ENCODE results near the gene C7orf25. TPM values are rescaled to one million over a fixed set of nuclear protein-coding genes. Genes with fewer than 3 reads are reported as not detected.

C7orf25 gene
- total RNA-seq, result 1 to 10 TPM; 3.5 to 7.1 (median 5.8) TPM

GRCh38 chr7:42911454-42912447, at the start of gene C7orf25:
C7orf25 (minus strand) TSS chr7:42912070; CDS start chr7:42910900, 1,170 bp downstream.
- peaks cover 20% of the 10 kb centered on the region for H3K4me1 ChIP-seq
- 2% methylated on average over 22 of the region's 95 CpGs for WGBS
- TF ChIP-seq EP300 (IDR thresholded peaks at IDR 0.05) (no peak), POLR2A (IDR thresholded peaks at IDR 0.05) (peak in 1 of 2 donors; percentile 23), POLR2AphosphoS5 (IDR thresholded peaks at IDR 0.05) (peak in 2 of 3 donors; percentile 57 to 90)

GRCh38 chr7:42961170-42961569, 49.3 kb upstream of the C7orf25 start:
- TF ChIP-seq CTCF (IDR thresholded peaks at IDR 0.05), result no peak
- H3K27ac ChIP-seq, result no peak overlapping the region
- 61% methylated on average over 2 of the region's 2 CpGs for WGBS
- no peaks in the 10 kb centered on the region for H3K4me1 ChIP-seq
- no peak for DNase-seq (ENCODE audit: low spot score in 2 of 2)
- peaks cover 6% of the 10 kb centered on the region for H3K27me3 ChIP-seq
- H3K9me3 ChIP-seq, result no peaks in the 10 kb centered on the region
- H3K4me3 ChIP-seq, result no peak overlapping the region
- no peaks in the 10 kb centered on the region for H3K36me3 ChIP-seq

More at GRCh38 chr7:42911454-42912447, at the start of gene C7orf25:
- Histone ChIP-seq H3K27ac (peak within 1 kb of the TSS; percentile 80), H3K36me3 (peaks cover 10% of the 10 kb centered on the region), H3K4me3 (peak within 1 kb of the TSS; percentile 92), H3K27me3 (no peaks in the 10 kb centered on the region), H3K9me3 (no peaks in the 10 kb centered on the region)
- peak; percentile 98 for DNase-seq (ENCODE audit: low spot score in 2 of 2)

- Histone ChIP-seq H3K4me1 (no peaks in the 10 kb centered on the region), H3K36me3 (no peaks in the 10 kb centered on the region), H3K27me3 (peaks cover 6% of the 10 kb centered on the region), H3K9me3 (no peaks in the 10 kb centered on the region), H3K4me3 (no peak overlapping the region), H3K27ac (no peak overlapping the region)
- 70% methylated on average over 2 of the region's 2 CpGs for WGBS
- DNase-seq (ENCODE audit: low spot score in 2 of 2), result no peak
- TF ChIP-seq CTCF (IDR thresholded peaks at IDR 0.05) (no peak), EP300 (IDR thresholded peaks at IDR 0.05) (no peak)
Measured at GRCh38 chr7:42960762-42961161, 48.9 kb upstream of the C7orf25 start.

DNA sequence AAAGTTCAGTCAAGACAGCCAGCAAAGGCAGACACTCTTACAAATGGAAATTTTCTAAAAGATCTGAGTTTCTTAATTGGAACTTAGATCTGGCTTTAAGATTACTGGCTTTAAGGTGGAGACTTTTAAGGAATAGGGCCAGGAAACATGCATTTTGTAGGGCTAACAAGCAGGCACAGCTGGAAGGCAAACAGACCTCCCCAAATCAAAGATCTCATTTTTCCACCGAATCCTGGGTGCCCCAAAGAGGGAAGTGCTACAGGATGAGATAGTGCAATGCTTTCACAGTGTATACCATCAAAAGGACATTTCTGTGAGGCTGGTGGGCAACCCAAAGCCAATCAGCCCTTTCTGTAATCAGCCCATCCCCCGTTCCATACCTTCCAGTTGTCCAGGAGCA, 47.7 kb upstream of the C7orf25 start:
- DNase-seq (ENCODE audit: low spot score in 2 of 2), result no peak
- TF ChIP-seq CTCF (IDR thresholded peaks at IDR 0.05) (no peak), EP300 (IDR thresholded peaks at IDR 0.05) (no peak), POLR2A (IDR thresholded peaks at IDR 0.05) (no peak), POLR2AphosphoS5 (IDR thresholded peaks at IDR 0.05) (no peak)
- H3K36me3 ChIP-seq, result no peaks in the 10 kb centered on the region
- peaks cover 6% of the 10 kb centered on the region for H3K27me3 ChIP-seq
- H3K4me3 ChIP-seq, result no peak overlapping the region
- no peaks in the 10 kb centered on the region for H3K4me1 ChIP-seq
- H3K9me3 ChIP-seq, result no peaks in the 10 kb centered on the region
- 84% methylated on average over 2 of the region's 2 CpGs for WGBS
- no peak overlapping the region for H3K27ac ChIP-seq

- no peaks in the 10 kb centered on the region for H3K36me3 ChIP-seq
- no peak for DNase-seq (ENCODE audit: low spot score in 2 of 2)
- TF ChIP-seq POLR2A (IDR thresholded peaks at IDR 0.05), result no peak
- no peak for TF ChIP-seq CTCF (IDR thresholded peaks at IDR 0.05)
- no peak for TF ChIP-seq EP300 (IDR thresholded peaks at IDR 0.05)
- no peak for TF ChIP-seq POLR2AphosphoS5 (IDR thresholded peaks at IDR 0.05)
- H3K27me3 ChIP-seq, result peaks cover 6% of the 10 kb centered on the region
- H3K27ac ChIP-seq, result no peak overlapping the region
- H3K9me3 ChIP-seq, result no peaks in the 10 kb centered on the region
- H3K4me3 ChIP-seq, result no peak overlapping the region
- H3K4me1 ChIP-seq, result no peaks in the 10 kb centered on the region
Measured at GRCh38 chr7:42956062-42956461, 44.2 kb upstream of the C7orf25 start.
